ENCODE data around the gene CASZ1. TPM values are rescaled to one million over a fixed set of nuclear protein-coding genes. Genes with fewer than 3 reads are reported as not detected.

CASZ1 gene
- total RNA-seq, 2 donors from 2014 or later, result 90.9 to 96.9 TPM

DNA sequence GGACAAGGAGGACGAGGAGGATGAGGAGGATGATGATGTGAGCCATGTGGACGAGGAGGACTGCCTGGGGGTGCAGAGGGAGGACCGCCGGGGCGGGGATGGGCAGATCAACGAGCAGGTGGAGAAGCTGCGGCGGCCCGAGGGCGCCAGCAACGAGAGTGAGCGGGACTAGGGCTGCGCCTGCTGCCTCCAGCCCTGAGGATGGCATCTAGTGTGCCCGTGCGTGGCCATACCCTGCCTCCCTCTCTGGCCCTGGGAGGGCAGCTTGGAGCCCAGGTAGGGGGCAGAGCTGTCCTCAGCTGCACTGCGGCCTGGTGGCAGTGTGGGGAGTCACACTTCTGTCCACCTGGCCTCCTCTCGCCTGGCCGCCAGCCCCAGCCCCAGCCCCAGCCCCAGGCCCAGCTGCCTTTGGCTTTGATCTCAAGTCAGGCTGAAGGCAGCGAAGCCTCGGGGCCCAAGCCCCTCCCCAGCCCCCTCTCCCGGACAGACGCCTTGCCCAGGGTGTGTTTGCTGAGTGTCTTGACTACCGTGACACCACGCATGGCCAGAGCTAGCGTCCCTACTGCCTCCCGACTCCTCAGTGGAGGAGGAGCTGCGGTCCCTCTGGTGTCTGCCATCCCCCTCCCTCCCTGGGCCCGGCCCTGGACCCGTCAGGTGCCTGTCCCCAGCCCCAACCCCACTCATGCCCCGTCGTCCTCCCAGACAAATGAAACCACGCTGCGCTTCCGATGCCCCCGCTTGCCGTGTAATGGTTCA, 166.5 kb downstream of the CASZ1 start:
- TF ChIP-seq POLR2A (IDR thresholded peaks at IDR 0.05) (no peak), POLR2AphosphoS5 (IDR thresholded peaks at IDR 0.05) (no peak)
- no peak for DNase-seq (ENCODE audit: low spot score)
- peaks cover 39% of the 10 kb centered on the region for H3K4me1 ChIP-seq (replicated peaks)
- no peak overlapping the region for H3K4me3 ChIP-seq
- H3K9me3 ChIP-seq, result no peaks in the 10 kb centered on the region
- peak overlapping the region; percentile 95 to 98 for H3K27ac ChIP-seq
- H3K27me3 ChIP-seq (replicated peaks; ENCODE audit: insufficient read depth), result no peaks in the 10 kb centered on the region
- 94% methylated on average over 27 of the region's 36 CpGs for WGBS
- intact Hi-C loops (cut with DNase I), result loop anchor here (10.0 kb wide), 1 partner anchor 235 kb away; no protein-coding TSS in a partner anchor
- no peaks in the 10 kb centered on the region for H3K36me3 ChIP-seq

DNA sequence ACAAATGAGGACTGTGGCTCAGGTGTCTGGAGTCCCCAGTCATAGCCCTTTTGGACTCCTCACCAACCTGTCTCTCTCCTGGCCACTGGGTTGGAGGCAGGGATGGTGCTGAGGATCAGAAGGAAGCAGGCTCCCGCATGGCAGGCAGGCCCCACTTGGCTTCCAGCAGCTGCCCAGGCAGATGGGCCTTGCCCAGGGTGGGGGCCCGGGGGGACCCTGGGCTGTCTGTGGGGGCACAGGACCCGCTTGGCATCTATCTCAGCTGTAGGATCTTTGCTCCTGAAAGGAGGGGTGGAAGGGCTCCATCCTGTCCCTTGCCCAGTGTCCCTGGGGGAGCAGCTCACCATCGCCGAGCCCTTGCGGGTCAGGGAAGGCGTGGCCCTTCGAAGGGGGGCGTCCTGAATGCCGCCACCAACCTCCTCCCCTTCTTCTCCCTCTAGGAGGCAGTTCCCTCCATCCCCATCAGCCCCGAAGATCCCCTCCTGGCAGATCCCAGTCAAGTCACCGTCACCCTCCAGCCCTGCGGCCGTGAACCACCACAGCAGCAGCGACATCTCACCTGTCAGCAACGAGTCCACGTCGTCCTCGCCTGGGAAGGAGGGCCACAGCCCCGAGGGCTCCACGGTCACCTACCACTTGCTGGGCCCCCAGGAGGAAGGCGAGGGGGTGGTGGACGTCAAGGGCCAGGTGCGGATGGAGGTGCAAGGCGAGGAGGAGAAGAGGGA, 167.2 kb downstream of the CASZ1 start:
- Histone ChIP-seq H3K36me3 (no peaks in the 10 kb centered on the region), H3K9me3 (no peaks in the 10 kb centered on the region), H3K4me1 (replicated peaks) (peaks cover 32% of the 10 kb centered on the region), H3K4me3 (no peak overlapping the region), H3K27me3 (replicated peaks; ENCODE audit: insufficient read depth) (no peaks in the 10 kb centered on the region), H3K27ac (peak overlapping the region; percentile 95 to 98)
- 88% methylated on average over 25 of the region's 25 CpGs for WGBS
- intact Hi-C loops (cut with DNase I), result no loop called here
- TF ChIP-seq, protein P1, sequence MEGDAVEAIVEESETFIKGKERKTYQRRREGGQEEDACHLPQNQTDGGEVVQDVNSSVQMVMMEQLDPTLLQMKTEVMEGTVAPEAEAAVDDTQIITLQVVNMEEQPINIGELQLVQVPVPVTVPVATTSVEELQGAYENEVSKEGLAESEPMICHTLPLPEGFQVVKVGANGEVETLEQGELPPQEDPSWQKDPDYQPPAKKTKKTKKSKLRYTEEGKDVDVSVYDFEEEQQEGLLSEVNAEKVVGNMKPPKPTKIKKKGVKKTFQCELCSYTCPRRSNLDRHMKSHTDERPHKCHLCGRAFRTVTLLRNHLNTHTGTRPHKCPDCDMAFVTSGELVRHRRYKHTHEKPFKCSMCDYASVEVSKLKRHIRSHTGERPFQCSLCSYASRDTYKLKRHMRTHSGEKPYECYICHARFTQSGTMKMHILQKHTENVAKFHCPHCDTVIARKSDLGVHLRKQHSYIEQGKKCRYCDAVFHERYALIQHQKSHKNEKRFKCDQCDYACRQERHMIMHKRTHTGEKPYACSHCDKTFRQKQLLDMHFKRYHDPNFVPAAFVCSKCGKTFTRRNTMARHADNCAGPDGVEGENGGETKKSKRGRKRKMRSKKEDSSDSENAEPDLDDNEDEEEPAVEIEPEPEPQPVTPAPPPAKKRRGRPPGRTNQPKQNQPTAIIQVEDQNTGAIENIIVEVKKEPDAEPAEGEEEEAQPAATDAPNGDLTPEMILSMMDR (IDR thresholded peaks at IDR 0.05), result no peak
- DNase-seq (ENCODE audit: low spot score), result no peak

DNA sequence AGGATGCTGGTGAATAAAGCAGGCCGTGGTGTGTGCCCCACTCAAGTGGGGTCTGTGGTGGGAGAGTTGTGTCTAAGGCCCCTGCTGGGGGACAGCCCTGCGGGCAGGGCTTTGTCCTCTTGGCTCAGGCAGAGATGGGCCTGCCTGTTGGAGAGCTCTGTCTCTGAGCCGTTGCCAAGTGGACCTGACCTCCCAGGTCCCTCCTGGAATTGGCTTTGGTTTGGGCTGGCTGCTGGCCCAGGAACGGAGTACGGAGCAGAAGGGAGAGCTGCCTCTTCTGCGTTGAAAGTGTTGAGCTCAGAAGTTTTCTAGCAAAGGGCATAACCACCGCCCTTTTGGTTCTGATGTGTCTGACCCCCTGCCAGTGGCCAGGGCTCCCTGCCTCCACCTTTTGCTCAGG, 167.8 kb downstream of the CASZ1 start:
- DNase-seq (ENCODE audit: low spot score), result no peak
- H3K4me3 ChIP-seq, result no peak overlapping the region
- H3K36me3 ChIP-seq, result no peaks in the 10 kb centered on the region
- H3K27ac ChIP-seq, result peak overlapping the region; percentile 95 to 98
- no peaks in the 10 kb centered on the region for H3K27me3 ChIP-seq (replicated peaks; ENCODE audit: insufficient read depth)
- 39% methylated on average over 7 of the region's 7 CpGs for WGBS
- TF ChIP-seq POLR2A (IDR thresholded peaks at IDR 0.05), result no peak
- TF ChIP-seq, protein P1 (IDR thresholded peaks at IDR 0.05), result no peak
- TF ChIP-seq POLR2AphosphoS5 (IDR thresholded peaks at IDR 0.05), result no peak
- intact Hi-C loops (cut with DNase I), result no loop called here
- H3K9me3 ChIP-seq, result no peaks in the 10 kb centered on the region
- H3K4me1 ChIP-seq (replicated peaks), result peaks cover 28% of the 10 kb centered on the region

DNA sequence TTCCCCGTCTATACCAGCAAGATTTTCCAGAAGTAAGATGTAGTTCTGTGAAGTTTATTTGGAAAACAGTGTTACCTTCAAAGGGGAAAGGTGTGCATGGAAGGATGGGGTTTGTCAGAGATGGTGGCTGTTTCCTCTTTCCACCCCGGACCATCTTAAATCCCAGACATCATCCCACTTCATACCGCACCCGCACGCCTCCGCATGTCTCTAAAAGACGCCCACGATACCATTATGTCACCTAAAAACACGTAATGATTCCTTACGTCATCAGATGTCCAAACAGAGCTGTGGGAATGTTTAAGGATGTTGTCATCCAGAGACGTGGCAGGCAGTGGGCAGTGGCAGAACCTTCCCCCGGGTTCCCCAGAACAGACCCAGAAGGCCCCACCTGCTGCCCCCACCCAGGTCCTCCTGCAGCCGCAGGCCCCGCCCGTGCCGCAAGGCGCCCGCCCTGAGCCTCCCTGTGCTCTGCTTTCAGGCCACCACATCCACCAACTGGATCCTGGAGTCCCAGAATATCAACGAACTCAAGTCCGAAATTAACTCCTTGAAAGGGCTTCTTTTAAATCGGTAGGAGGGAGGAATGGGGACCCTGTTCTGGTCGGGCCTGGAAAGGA, 169.5 kb downstream of the CASZ1 start:
- Histone ChIP-seq H3K36me3 (no peaks in the 10 kb centered on the region), H3K27me3 (replicated peaks; ENCODE audit: insufficient read depth) (no peaks in the 10 kb centered on the region), H3K9me3 (no peaks in the 10 kb centered on the region), H3K4me1 (replicated peaks) (peaks cover 14% of the 10 kb centered on the region), H3K27ac (peak overlapping the region; percentile 95 to 98), H3K4me3 (no peak overlapping the region)
- intact Hi-C loops (cut with DNase I), result no loop called here
- 89% methylated on average over 22 of the region's 22 CpGs for WGBS
- no peak for DNase-seq (ENCODE audit: low spot score)
- no peak for TF ChIP-seq POLR2A (IDR thresholded peaks at IDR 0.05)
- no peak for TF ChIP-seq POLR2AphosphoS5 (IDR thresholded peaks at IDR 0.05)

- no peaks in the 10 kb centered on the region for H3K27me3 ChIP-seq (replicated peaks; ENCODE audit: insufficient read depth)
- H3K4me1 ChIP-seq (replicated peaks), result peaks cover 9% of the 10 kb centered on the region
- 73% methylated on average over 13 of the region's 13 CpGs for WGBS
- H3K27ac ChIP-seq, result peak overlapping the region; percentile 49 to 65
- H3K36me3 ChIP-seq, result no peaks in the 10 kb centered on the region
- H3K4me3 ChIP-seq, result no peak overlapping the region
- DNase-seq (ENCODE audit: low spot score), result no peak
- H3K9me3 ChIP-seq, result no peaks in the 10 kb centered on the region
- intact Hi-C loops (cut with DNase I), result no loop called here
- TF ChIP-seq POLR2AphosphoS5 (IDR thresholded peaks at IDR 0.05), result no peak
- TF ChIP-seq, protein P1 (IDR thresholded peaks at IDR 0.05), result no peak
- no peak for TF ChIP-seq POLR2A (IDR thresholded peaks at IDR 0.05)
These were observed 170.2 kb downstream of the CASZ1 start for GRCh38 chr1:10626131-10626731.
